Subcutaneous adipose tissue (tissue), 4 donors: Measurements from ENCODE around the gene ATP5MC3. TPM values are rescaled to one million over a fixed set of nuclear protein-coding genes. Genes with fewer than 3 reads are reported as not detected.

Source experiments
- total RNA-seq, 4 donors: library from RNA; depleted of rRNA; stranded (reverse); fragments of >200 nt; gene quantifications; one replicate each; pipeline ENCODE4 v1.1.0, GENCODE V29; 2016
- TF ChIP-seq, protein P1 (sequence below): fragments of 450-650 bp; IDR thresholded peaks from one replicate; pipeline ENCODE4 v1.5.1; 2016; ENCODE audit warnings: low read depth, mild to moderate bottlenecking, control low read depth, antibody characterized with exemption, moderate library complexity

ATP5MC3 gene
- total RNA-seq, 4 donors from 2014 or later = 97.8 to 297 (median 142) TPM

DNA sequence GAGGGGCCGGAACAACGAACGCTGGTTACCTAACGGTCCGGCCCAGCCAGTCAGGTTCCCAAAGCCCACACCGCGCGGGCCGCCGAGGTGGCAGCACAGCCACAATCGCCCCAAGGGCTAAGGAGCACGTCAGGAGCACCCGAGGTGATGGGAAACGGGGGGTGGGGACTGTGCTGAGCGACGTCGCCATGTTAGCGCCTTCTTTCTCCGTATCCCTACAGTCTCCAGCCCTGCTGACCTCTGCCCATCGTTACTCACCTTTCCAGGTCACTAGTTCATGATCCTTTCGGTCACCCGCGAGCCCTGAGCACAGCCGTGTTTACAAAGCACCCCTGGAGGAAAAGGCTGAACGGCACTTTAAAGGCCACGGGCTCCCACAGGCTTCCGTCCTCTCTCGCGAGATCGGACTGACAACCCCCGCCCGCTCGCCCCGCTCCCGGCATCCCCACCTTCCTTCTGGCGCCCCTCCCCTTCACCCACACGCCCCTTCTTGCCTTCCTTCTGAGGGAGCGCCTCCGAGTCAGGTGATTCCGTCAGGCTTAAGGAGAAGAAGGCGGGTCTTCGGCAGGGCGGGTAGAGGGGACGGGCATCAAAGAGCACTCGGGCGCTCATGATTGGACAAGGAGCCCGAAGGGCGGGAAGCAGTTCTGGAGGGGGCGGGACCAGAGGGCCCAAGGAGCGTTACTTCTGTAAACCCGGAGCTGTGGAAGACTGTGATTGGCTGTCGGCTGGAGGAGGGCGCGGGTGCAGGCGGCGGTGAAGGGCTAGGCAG lies 13.5 kb downstream of the ATP5MC3 start, which contains the start of gene ATF2:
Gene ATF2, minus strand, starts transcription at position 412 of the 772 bp plus-strand sequence. CDS start 31,760 bp downstream, outside the sequence.
- TF ChIP-seq, protein P1, sequence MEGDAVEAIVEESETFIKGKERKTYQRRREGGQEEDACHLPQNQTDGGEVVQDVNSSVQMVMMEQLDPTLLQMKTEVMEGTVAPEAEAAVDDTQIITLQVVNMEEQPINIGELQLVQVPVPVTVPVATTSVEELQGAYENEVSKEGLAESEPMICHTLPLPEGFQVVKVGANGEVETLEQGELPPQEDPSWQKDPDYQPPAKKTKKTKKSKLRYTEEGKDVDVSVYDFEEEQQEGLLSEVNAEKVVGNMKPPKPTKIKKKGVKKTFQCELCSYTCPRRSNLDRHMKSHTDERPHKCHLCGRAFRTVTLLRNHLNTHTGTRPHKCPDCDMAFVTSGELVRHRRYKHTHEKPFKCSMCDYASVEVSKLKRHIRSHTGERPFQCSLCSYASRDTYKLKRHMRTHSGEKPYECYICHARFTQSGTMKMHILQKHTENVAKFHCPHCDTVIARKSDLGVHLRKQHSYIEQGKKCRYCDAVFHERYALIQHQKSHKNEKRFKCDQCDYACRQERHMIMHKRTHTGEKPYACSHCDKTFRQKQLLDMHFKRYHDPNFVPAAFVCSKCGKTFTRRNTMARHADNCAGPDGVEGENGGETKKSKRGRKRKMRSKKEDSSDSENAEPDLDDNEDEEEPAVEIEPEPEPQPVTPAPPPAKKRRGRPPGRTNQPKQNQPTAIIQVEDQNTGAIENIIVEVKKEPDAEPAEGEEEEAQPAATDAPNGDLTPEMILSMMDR = no peak

DNA sequence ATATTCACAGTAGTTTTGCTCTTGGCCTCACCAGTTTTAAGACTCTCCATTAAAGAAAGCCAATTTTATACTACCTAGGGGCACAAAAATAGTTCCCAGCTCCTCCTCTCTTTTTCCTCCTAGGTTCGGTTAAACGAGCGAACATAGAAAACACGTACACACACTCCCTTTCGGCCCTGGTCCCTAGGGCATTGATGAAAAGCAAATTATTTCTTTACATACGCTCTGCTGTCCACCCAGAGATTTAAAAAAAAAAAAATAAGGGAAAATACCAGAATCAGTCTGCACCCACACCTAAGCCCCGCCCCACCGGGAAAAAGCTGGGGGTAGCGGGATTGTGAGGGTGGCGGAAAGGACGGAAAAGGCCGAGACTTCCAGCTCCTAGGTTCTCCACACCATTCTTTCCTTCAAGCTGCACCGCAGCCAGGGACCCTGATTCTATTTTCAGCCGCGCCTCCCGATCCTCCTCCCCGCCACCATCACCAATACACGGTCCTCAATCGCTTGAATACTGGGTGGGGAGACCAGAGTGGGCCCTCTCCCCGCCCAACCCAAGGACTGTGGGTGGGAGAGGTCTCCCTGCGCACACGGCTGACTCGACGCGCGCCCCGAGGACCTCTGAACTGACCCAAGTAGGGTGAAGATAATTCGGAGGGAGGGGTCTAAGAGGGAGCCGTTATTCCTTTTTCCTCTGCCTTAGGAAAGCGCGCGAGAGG lies 14.3 kb downstream of the ATP5MC3 start:
- TF ChIP-seq, protein P1 = no peak

DNA sequence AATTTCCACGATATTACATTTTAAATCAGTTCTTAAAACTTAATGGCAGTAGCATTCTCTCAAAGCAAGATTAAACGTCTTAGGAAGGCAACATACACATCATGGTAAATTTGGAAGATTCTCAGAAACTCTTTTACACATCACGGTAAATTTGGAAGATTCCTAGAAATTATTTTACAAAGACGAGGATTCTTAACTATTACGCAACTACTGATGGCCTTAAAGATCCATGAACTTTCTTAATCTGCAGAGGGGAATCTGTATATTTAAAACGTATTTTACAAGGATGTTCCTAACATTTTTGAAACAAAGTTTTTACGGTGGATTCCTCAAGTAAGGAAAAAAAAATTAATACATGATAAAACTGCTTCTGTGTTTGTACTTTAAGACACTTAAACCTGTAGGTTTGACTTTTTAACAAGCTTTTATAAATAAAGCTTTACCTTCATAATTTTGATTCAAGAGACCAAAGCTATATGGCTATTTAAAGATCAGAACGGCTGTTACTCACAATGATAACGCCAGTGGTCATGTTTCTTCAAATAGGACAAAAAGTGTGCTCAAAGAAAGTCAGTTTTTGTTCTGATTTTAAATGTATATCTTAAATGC lies 15.2 kb downstream of the ATP5MC3 start:
- TF ChIP-seq, protein P1 = no peak

DNA sequence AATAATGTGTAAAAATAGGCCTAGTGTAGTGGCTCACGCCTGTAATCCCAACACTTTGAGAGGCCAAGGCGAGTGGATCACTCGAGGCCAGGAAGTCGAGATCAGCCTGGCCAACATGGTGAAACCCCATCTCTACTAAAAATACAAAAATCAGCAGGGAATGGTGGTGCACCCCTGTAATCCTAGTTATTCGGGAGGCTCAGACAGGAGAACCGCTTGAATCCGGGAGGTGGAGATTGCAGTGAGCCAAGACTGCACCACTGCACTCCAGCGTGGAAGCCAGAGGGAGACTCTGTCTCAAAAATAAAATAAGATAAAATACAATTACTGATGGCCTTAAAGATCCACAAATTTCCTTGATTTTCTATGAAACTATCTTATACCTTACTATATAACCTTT lies 17.3 kb downstream of the ATP5MC3 start:
- TF ChIP-seq, protein P1 = no peak

DNA sequence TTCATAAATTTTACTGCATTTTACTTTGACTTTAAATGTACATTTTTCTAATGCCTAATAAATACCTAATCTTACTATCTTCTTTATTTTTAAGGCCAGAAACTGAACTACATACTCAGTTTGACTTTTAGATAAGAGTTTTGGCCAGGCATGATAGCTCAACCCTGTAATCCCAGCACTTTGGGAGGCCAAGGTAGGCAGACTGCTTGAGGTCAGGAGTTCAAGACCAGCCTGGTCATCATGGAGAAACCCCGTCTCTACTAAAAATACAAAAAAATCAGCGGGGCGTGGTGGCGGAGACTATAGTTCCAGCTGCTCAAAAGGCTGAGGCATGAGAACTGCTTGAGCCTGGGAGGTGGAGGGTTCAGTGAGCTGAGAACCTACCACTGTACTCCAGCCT lies 22.6 kb downstream of the ATP5MC3 start:
- TF ChIP-seq, protein P1 = no peak

DNA sequence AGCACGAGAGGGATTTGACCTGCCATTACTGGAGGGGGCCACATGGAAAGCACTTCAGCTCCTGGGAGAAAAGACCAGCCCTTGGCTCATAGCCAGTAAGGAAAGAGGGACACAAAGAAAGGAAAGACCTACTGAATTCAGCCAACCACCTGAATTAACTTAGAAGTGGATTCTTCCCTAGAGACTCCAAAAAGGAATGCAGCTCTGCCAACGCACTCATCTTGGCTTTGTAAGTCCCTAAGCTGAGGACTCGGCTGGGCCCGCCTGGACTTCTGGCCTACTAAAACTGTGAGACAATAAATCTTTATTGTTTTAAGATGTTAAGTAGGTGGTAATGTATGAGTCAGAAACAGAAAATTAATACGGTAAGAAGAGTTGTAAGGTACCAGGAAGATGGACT lies 25.0 kb downstream of the ATP5MC3 start:
- TF ChIP-seq, protein P1 = no peak

DNA sequence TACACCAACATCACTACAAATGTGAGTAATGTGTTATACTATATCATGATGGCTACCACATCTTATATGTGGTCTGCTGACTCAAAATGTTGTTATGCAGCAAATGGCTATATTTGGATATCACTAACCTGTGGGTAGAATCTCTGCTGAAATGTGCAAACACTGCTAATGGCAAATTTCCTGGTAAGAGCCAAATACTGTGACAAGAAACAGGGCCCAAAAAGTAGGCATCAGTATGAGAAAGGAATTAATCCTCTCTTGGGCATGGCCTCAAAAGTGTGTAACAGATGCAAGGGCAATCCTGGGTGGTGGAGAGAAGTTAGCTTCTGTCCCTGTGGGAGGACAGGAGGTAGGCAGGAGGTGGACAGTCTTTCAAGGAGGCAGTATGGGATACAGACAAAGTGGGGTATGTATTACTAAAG lies 26.8 kb downstream of the ATP5MC3 start:
- TF ChIP-seq, protein P1 = no peak
